ENCODE measurements around the gene FA2H. TPM values are rescaled to one million over a fixed set of nuclear protein-coding genes. Genes with fewer than 3 reads are reported as not detected.
A peak's percentile ranks its signal among the peaks of the same experiment; 100 is the strongest.
"Not testable (repeated sequence)": the region's sequence is repeated elsewhere in the genome, so short reads cannot be mapped to it uniquely, and the experiment has no call there.

The FA2H gene
- total RNA-seq, 2 experiments from 2014 or later = not detected

DNA sequence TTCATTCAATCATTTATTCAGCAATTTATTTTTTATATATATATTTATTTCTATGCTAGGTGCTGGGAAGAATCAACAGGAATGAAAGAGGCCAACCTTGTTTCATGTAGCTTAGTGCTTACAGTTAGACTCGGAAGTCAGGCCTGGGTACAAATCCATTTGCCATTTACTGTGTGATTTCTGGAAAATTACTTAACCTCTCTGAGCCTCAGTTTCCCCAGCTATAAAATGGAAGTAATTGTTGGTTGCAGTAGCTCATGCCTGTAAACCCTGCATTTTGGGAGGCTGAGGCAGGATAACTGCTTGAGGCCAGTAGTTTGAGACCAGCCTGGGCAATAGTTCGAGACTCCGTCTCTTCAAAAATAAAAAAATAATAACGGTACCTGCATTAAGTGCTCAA, 46.7 kb downstream of the FA2H start:
- H3K9me3 Mint-ChIP-seq = peaks cover 6% of the 10 kb centered on the region

DNA sequence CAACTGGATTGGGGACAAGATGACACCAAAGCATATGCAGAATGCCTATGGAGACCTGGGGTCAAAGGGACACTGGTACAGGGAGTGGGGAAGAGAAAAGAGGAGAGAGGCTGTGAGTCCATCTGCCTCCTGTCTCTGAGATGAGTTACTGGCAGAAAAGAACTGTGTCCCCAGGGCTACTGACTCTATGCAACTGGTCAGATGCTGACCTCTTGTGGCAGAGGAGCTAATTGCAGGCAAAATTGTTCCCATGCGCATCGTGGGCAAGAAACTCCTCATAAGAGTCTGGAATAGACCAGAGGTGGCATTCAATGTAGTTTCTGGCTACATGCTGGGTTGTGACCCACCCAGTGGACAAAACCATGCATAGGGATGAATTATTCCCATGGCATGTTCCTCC, 47.9 kb downstream of the FA2H start:
- Mint-ChIP-seq H3K36me3 (no peaks in the 10 kb centered on the region), H3K4me3 (no peak overlapping the region), H3K27me3 (no peaks in the 10 kb centered on the region), H3K4me1 (no peaks in the 10 kb centered on the region), H3K9me3 (peaks cover 6% of the 10 kb centered on the region), H3K27ac (no peak overlapping the region)
- DNase-seq = peak; percentile 28

More for the DNA sequence above, 46.7 kb downstream of the FA2H start:
- Mint-ChIP-seq H3K4me3 (no peak overlapping the region), H3K27ac (no peak overlapping the region), H3K4me1 (no peaks in the 10 kb centered on the region), H3K27me3 (no peaks in the 10 kb centered on the region), H3K36me3 (no peaks in the 10 kb centered on the region)
- no peak for DNase-seq

DNA sequence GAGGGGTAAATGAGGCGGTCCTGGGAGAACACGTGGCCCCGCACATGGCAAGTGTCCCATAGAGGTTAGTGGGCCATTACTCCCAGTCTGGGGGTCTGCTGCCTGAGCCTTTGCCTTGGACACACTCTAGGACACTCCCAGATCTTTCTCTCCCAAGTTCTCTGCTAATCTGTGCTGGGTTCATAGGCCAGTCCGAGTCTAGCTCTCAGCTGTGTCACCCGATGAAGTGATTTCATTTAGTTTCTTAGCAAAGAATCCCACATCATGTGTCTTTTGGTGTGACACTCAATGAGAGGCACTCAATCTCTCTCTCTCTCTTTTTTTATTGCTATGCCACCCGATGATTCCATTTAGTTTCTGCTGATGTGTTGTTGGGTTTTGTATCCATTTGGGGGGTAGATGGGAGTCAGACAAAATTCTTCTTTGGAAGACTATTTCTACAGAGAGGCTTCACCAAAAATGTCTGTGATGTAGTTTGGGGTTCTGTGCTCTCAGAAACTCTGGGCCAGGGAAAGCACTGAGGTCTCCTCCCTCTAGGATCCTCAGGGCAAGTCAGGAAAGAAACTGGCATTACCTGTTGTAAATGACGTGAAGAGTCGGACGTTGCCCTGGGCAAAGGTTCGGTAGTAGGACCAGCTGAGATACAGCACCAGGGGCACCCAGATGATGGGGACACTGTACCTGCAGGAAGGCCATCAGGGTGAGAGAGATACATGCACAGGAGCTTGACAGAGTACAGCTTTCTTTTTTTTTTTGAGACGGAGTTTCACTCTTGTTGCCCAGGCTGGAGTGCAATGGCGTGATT, 48.8 kb downstream of the FA2H start:
- no peak for DNase-seq
- Mint-ChIP-seq H3K27me3 (no peaks in the 10 kb centered on the region), H3K9me3 (peaks cover 6% of the 10 kb centered on the region), H3K4me1 (no peaks in the 10 kb centered on the region), H3K36me3 (no peaks in the 10 kb centered on the region), H3K4me3 (no peak overlapping the region), H3K27ac (no peak overlapping the region)

DNA sequence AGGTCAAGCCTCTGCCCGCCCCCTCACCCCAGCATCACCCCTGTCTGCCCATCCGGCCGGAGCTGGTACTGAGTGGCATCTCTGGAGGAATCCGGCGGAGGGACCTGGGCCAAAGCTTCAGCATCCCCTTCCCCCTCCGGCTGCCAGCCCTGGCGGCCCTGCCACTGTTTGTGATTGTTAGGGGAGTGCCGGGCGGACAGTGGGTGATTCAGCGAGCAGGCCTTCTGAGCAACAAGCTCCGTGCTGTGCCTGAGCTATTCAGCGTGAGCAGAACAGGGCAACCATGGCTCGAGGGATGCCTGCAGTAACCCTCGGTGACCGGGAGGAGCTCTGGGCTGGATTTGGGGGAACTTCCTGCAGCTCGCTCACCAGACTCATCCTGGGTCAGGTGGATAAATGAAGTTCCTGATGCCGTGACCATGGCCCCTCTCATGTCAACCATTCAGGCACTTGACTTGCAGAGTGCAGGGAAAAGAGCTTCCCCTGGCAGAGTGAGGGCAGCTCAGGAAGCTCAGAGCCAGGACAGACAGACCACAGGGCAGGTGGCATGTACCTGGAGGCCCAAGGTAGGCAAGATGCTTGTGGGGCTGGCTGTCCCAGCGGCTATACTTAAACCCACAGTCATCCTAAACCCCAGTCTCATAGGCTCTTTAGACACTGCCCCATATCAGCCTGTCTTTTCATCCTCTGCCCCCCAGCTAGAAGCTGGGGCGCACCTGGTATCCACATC, 49.6 kb downstream of the FA2H start:
- no peak for DNase-seq
- Mint-ChIP-seq H3K27me3 (no peaks in the 10 kb centered on the region), H3K9me3 (peaks cover 6% of the 10 kb centered on the region), H3K4me1 (no peaks in the 10 kb centered on the region), H3K27ac (no peak overlapping the region), H3K4me3 (no peak overlapping the region), H3K36me3 (no peaks in the 10 kb centered on the region)

DNA sequence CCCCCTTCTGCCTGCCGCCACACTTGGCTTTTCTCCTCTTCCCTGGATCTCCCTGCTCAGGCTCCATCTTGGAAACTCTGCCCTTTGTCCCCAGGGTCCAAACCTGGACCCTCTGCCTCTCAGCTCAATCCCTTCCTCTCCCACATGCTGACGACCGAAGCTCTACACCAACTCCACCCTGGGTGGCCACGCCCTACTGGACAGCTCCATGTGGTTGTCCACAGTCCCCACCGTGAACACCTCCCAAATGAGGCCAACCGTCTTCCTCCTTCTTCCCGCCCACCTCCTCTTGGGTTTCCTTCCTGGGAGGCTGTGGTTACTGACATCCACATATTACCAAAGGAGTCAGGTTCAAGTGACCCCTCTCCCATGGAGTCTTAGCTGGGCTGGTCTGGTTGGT, 51.4 kb downstream of the FA2H start:
- no peak for DNase-seq
- Mint-ChIP-seq H3K27ac (no peak overlapping the region), H3K36me3 (no peaks in the 10 kb centered on the region), H3K27me3 (no peaks in the 10 kb centered on the region), H3K9me3 (peaks cover 6% of the 10 kb centered on the region), H3K4me1 (no peaks in the 10 kb centered on the region), H3K4me3 (no peak overlapping the region)

DNA sequence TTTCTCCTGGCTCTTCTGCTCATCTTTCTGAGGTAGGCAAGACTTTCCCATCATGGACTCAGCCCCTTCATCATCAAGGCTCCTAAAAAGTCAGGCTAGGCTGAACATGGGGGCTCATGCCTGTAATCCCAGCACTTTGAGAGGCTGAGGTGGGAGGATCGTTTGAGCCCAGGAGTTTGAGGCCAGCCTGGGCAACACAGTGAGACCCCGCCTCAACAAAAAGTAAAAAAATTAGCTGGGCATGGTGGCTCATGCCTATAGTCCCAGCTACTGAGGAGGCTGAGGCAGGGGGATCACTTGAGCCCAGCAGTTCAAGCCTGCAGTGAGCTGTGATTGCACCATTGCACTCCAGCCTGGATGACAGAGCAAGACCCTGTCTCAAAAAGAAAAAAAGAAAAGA, 52.5 kb downstream of the FA2H start:
- H3K4me1 Mint-ChIP-seq, DNase-seq, H3K9me3 Mint-ChIP-seq, H3K27ac Mint-ChIP-seq, H3K27me3 Mint-ChIP-seq, H3K4me3 Mint-ChIP-seq, H3K36me3 Mint-ChIP-seq: not testable (repeated sequence)

DNA sequence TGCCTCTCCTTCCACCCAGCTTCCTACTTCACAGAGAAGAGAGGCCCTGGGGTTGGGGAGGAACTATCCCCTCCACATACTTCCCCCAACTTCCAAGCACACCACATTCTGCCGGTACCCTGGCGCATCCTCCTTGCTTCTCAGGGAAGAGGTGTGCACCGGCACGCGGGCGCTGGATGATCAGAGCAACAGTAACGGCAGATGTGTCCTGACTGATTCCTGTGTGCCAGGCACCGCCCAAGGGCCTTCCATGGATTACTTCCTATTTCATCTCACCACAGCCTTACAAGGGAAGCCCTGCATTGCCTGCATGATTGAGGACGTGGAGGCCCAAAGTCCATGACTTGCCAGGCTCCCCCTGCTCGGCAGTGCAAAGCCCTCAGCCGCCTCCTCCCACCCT, 52.9 kb downstream of the FA2H start:
- Mint-ChIP-seq H3K4me3 (no peak overlapping the region), H3K9me3 (peaks cover 3% of the 10 kb centered on the region), H3K27ac (no peak overlapping the region), H3K4me1 (no peaks in the 10 kb centered on the region), H3K36me3 (no peaks in the 10 kb centered on the region), H3K27me3 (no peaks in the 10 kb centered on the region)
- no peak for DNase-seq

DNA sequence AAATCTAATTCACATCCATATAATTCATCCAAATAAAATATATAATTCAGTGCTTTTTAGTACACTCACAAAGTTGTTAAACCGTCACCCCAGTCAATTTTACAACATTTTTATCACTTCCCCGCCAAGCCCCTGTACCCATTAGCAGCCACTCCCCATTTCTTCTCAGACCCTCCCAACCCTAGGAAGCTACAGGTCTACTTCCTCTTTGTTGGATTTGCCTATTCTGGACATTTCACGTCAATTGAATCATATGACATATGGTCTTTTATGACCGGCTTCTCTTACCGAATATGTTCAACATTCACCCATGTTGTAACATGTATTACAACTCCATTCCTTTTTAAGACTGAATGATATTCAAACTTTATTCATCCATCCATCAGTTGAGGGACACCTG, 54.0 kb downstream of the FA2H start:
- Mint-ChIP-seq H3K36me3 (no peaks in the 10 kb centered on the region), H3K9me3 (no peaks in the 10 kb centered on the region), H3K27ac (no peak overlapping the region), H3K4me1 (no peaks in the 10 kb centered on the region), H3K27me3 (no peaks in the 10 kb centered on the region), H3K4me3 (no peak overlapping the region)
- DNase-seq = no peak

DNA sequence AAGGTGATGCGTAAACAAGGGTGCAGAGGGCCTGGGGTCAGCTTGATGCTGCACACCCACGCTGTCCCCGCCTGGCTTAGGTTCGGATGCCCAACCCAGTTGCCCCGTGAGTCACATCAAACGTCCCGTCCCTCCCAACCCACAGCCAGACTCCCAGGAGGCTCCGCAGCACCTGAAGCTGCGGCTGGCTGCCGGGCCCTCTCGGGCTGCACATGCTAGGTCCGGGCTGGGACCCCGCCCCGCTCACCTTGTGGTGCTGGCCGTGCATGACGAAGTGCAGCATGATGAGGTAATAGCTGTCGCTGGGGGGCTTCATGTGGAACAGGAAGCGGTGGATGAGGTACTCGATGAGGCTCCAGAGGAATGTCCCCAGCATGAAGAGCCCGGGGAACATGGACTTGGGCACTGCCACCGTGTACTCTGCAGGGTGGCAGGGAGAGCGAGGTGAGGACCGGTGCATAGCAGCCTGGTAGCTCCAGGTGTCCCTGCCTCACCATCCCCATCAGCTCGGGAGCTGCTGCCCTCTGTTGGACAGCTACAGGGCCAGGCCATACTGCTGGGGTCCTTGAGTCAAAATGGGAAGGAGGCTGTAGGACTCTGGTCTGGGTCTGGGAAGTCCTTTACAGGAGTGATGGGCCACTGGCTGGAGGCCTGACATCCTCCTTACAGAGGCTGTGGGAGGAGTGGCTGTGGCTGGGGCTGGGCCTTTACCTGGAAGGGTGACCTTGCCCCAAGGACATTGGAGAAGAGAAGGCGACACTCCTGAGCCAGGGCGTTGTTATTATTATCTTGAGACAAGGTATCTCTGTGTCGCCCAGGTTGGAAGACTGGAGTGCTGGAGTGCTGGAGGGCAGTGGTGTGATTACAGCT, 55.6 kb downstream of the FA2H start:
- Mint-ChIP-seq H3K4me3 (no peak overlapping the region), H3K27ac (no peak overlapping the region), H3K36me3 (no peaks in the 10 kb centered on the region), H3K9me3 (no peaks in the 10 kb centered on the region), H3K27me3 (no peaks in the 10 kb centered on the region), H3K4me1 (no peaks in the 10 kb centered on the region)
- DNase-seq = no peak

DNA sequence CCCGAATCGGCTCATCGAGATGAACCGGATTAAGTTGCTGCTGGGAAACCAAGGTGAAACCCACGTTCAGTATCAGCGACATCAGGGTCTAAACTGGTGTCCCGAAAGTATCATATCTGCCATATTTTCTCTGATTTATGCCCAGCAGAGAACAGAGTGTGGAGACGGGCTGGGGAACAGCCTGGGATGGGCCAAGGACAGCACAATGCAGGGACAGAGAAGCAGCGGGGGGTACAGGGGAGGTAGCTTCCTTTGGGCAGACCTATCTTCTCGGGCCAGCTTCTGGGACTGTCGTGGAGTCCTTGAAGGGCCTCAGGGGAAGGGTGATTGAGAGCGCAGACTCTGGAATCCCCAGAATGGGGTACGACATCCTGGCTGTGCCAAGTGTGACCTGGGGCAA, 56.5 kb downstream of the FA2H start:
- no peaks in the 10 kb centered on the region for H3K36me3 Mint-ChIP-seq
- no peak overlapping the region for H3K27ac Mint-ChIP-seq
- no peaks in the 10 kb centered on the region for H3K4me1 Mint-ChIP-seq
- no peak overlapping the region for H3K4me3 Mint-ChIP-seq
- no peaks in the 10 kb centered on the region for H3K27me3 Mint-ChIP-seq
- H3K9me3 Mint-ChIP-seq = no peaks in the 10 kb centered on the region
- DNase-seq = no peak

DNA sequence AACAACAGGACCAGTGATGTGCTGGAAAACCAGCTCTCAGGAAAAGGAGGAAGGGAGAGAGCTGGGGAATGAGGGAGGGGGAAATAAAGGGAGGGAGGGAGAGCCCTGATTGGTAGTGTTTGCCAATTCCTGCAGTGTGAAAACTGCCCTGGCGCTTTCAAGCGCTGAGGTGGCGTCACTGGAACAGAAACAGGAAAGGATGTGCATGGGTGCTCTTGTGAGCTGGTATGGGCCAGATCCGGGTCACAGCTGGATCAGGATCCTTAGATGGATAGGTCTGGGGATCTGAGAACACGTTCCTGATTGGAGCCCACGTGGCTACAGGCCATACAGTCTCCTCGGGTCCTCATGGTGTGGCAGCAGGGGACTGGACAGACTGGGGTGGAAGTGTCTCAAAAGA, 57.3 kb downstream of the FA2H start:
- no peak overlapping the region for H3K4me3 Mint-ChIP-seq
- DNase-seq = no peak
- H3K4me1 Mint-ChIP-seq = no peaks in the 10 kb centered on the region
- no peaks in the 10 kb centered on the region for H3K27me3 Mint-ChIP-seq
- no peak overlapping the region for H3K27ac Mint-ChIP-seq
- H3K9me3 Mint-ChIP-seq = no peaks in the 10 kb centered on the region
- H3K36me3 Mint-ChIP-seq = no peaks in the 10 kb centered on the region

DNA sequence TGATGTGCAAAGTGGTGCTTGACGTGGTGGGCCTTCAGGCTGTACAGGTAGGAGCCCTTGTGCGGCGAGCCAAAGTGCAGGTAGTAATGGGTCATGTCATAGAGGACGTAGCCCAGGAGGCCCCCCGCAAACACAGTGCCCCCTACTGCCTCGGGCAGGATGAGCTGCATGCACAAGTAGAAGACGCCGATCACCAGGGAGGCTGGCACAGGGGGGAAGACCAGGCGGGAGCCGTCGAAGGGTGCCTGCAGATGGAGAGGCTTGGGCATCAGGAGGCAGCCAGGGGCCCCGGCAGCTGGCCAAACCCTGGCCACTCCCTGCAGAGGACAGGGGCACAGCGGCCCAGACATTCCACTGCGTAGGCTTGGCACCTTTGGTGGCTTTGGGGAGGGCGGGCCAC, 58.3 kb downstream of the FA2H start:
- H3K9me3 Mint-ChIP-seq = no peaks in the 10 kb centered on the region
- H3K36me3 Mint-ChIP-seq = no peaks in the 10 kb centered on the region
- no peak overlapping the region for H3K27ac Mint-ChIP-seq
- no peak for DNase-seq
- H3K4me3 Mint-ChIP-seq = no peak overlapping the region
- H3K27me3 Mint-ChIP-seq = no peaks in the 10 kb centered on the region
- H3K4me1 Mint-ChIP-seq = no peaks in the 10 kb centered on the region

DNA sequence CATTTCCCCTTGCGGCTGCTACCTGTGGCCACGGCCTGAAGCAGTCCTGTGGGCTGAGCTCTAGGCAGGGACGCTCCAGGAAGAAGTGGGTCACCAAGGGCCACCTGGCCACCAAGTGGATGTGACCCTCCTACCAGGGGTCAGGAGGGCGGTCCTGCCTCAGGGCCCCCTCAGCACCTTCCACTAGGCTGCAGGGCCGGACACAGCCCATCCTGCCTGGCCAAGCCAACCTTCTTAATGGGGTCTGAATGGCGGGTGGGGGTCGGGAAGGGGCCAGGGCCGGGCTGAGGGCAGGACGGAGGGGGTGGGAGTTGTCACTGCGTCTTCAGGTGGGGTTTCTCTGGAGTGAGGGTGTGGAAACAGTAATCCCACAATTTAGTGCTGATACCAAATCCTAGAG, 60.7 kb downstream of the FA2H start:
- no peak for DNase-seq
- Mint-ChIP-seq H3K9me3 (no peaks in the 10 kb centered on the region), H3K36me3 (no peaks in the 10 kb centered on the region), H3K27me3 (no peaks in the 10 kb centered on the region), H3K4me1 (no peaks in the 10 kb centered on the region), H3K27ac (no peak overlapping the region), H3K4me3 (no peak overlapping the region)

DNA sequence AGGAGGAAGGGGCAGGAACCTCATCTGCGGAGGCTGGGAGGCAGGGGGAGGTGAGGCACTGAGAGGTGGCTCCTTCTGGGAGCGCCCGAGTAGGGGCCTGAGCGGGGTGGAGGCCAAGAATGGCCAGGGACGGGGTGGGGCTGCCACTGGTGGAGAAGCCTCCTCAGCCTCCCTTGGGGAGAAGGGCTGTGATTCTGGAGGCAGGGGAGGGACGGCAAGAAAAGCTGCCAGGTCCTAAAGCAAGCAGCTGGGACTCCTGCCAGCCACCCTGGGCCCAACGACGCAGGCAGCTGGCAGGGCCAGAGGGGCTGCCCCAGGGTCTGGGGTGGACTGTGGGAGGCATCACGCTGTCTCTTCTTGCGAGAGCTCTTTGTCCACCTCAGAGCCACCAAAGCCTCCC, 61.3 kb downstream of the FA2H start:
- no peaks in the 10 kb centered on the region for H3K36me3 Mint-ChIP-seq
- no peak overlapping the region for H3K4me3 Mint-ChIP-seq
- no peaks in the 10 kb centered on the region for H3K4me1 Mint-ChIP-seq
- no peaks in the 10 kb centered on the region for H3K27me3 Mint-ChIP-seq
- H3K9me3 Mint-ChIP-seq = no peaks in the 10 kb centered on the region
- DNase-seq = no peak
- H3K27ac Mint-ChIP-seq = no peak overlapping the region

DNA sequence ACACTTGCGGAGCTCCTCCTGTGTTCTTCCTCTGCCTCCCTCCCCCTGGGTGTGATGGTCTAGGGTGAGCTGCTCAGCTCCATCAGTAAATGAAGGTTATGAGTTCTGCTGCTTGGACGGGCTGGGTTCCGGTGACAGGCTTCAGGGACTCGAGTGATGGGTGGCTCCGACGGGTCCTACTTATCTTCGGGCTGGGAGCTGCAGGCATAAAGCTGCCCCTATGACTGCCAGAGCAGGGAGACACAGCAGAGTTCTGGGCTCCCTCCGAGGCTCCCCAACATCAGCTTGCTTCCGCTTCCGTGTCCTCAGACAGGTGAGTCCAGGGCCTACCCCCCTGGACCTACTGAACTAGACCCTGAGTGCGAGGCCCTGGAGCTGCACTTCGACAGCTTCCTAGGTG, 62.7 kb downstream of the FA2H start:
- H3K9me3 Mint-ChIP-seq = no peaks in the 10 kb centered on the region
- no peaks in the 10 kb centered on the region for H3K4me1 Mint-ChIP-seq
- no peaks in the 10 kb centered on the region for H3K36me3 Mint-ChIP-seq
- no peak overlapping the region for H3K27ac Mint-ChIP-seq
- H3K4me3 Mint-ChIP-seq = no peak overlapping the region
- no peaks in the 10 kb centered on the region for H3K27me3 Mint-ChIP-seq
- no peak for DNase-seq

Data from activated naive CD8-positive, alpha-beta T cell treated with anti-CD3 and anti-CD28 coated beads for 36 hours (primary cell).